ENCODE data around the gene NMB.

GRCh38 chr15:84616235-84616634 lies 41.8 kb downstream of the NMB start:
- no peak for TF ChIP-seq CTCF (IDR thresholded peaks at IDR 0.05)
- TF ChIP-seq POLR2A (IDR thresholded peaks at IDR 0.05): no peak
